Endothelial cell of umbilical vein (primary cell): ENCODE results near the gene HP1BP3. TPM values are rescaled to one million over a fixed set of nuclear protein-coding genes. Genes with fewer than 3 reads are reported as not detected.

Source experiments
- BruUV-seq: library from RNA; stranded (reverse); fragments of 400-500 nt; replicated peaks from 2 replicates; lab custom pipeline; 2021; lab: Mats Ljungman, UMichigan
- CTCF ChIA-PET: fragments of 300-600, 350-600 bp; sonication (Branson Sonifier 250); formaldehyde crosslinking; loops from one replicate; lab custom pipeline; 2021; ENCODE audit warnings: antibody characterized with exemption, inconsistent platforms; lab: Charles Lee
- POLR2A ChIA-PET: fragments of 300-600, 350-600 bp; sonication (Branson Sonifier 250); formaldehyde crosslinking; loops from one replicate; lab custom pipeline; 2021; ENCODE audit warnings: antibody characterized with exemption, inconsistent platforms; lab: Charles Lee
- DNase-seq: peaks from one replicate; pipeline ENCODE4 v3.0.0-alpha.2; 2011; ENCODE audit warnings: low read depth, low spot score
- FAIRE-seq: peaks from 2 replicates; lab custom pipeline; 2011; peaks lifted over from hg19 to GRCh38; lab: Jason Lieb, UNC
- H2AFZ ChIP-seq: 2 replicates; pipeline ENCODE4 v1.6.0; 2012; ENCODE audit warnings: low read depth, low read length, control low read depth, inconsistent platforms
- H3K27ac ChIP-seq: 2 replicates; pipeline ENCODE4 v1.5.1; 2011; ENCODE audit warnings: low read depth, mild to moderate bottlenecking, control low read depth, low read length, moderate library complexity; ENCODE audit not compliant: insufficient read depth
- H3K27me3 ChIP-seq, 2 experiments: 2 replicates each; pipeline versions ENCODE4 v1.6.0 to v1.6.1; 2011; ENCODE audit warnings: low read length in 2 of 2, mixed read lengths in 1 of 2; ENCODE audit not compliant: control insufficient read depth in 2 of 2, insufficient read depth in 2 of 2
- H3K36me3 ChIP-seq, 2 experiments: 2 replicates in 1 of 2; 3 replicates in 1 of 2; pipeline ENCODE4 v1.5.1; 2011; ENCODE audit warnings: low read length in 2 of 2, mild to moderate bottlenecking in 1 of 2, moderate library complexity in 1 of 2; ENCODE audit not compliant: control insufficient read depth in 2 of 2, insufficient read depth in 2 of 2; ENCODE audit errors: extremely low read depth in 1 of 2
- H3K4me1 ChIP-seq: 3 replicates; pipeline ENCODE4 v1.5.1; 2011; ENCODE audit warnings: mild to moderate bottlenecking, low read length; ENCODE audit not compliant: control insufficient read depth, insufficient read depth; ENCODE audit errors: extremely low read depth
- H3K4me2 ChIP-seq: 2 replicates; pipeline ENCODE4 v1.6.1; 2011; ENCODE audit warnings: low read length, control low read depth, mixed read lengths; ENCODE audit not compliant: insufficient read depth
- H3K4me3 ChIP-seq, 3 experiments: fragments of 200-600 bp in 1 of 3; sonication (generic), shearing (Covaris generic) in 1 of 3; replicated peaks in 1 of 3; 2 replicates each; pipeline ENCODE4 v1.5.1; 2011 to 2016; ENCODE audit warnings: control low read depth in 3 of 3, low read length in 3 of 3, mild to moderate bottlenecking in 2 of 3, inconsistent platforms in 1 of 3, low read depth in 1 of 3, moderate library complexity in 1 of 3; ENCODE audit not compliant: insufficient read depth in 1 of 3
- H3K79me2 ChIP-seq: 2 replicates; pipeline ENCODE4 v1.6.0; 2012; ENCODE audit warnings: low read length, inconsistent platforms; ENCODE audit not compliant: control insufficient read depth, insufficient read depth
- H3K9ac ChIP-seq: replicated peaks from 2 replicates; pipeline ENCODE3; 2011; ENCODE audit warnings: low read length, control low read depth; ENCODE audit not compliant: insufficient read depth; ENCODE audit errors: extremely low read depth
- H3K9me1 ChIP-seq: replicated peaks from 3 replicates; pipeline ENCODE4 v1.6.0; 2011; ENCODE audit warnings: mild to moderate bottlenecking, low read length; ENCODE audit not compliant: control insufficient read depth, insufficient read depth; ENCODE audit errors: extremely low read depth
- H3K9me3 ChIP-seq: replicated peaks from 2 replicates; pipeline ENCODE4 v1.5.1; 2012; ENCODE audit warnings: low read length, inconsistent platforms; ENCODE audit not compliant: control insufficient read depth, insufficient read depth
- H4K20me1 ChIP-seq: replicated peaks from 2 replicates; pipeline ENCODE3; 2011; ENCODE audit warnings: mild to moderate bottlenecking, low read length; ENCODE audit not compliant: control insufficient read depth, insufficient read depth; ENCODE audit errors: extremely low read depth
- CTCF ChIP-seq, 2 donors: IDR thresholded peaks; 1 replicate in 1 of 2; 2 replicates in 1 of 2; pipeline ENCODE4 v1.5.1; 2011; ENCODE audit warnings: low read length in 2 of 2, mild to moderate bottlenecking in 2 of 2, moderate library complexity in 2 of 2, control low read depth in 1 of 2, inconsistent platforms in 1 of 2, low read depth in 1 of 2; ENCODE audit not compliant: insufficient read depth in 1 of 2; ENCODE audit errors: extremely low read depth in 1 of 2
- EZH2 ChIP-seq: IDR thresholded peaks from 2 replicates; pipeline ENCODE4 v1.6.1; 2012; ENCODE audit warnings: borderline replicate concordance, low read depth, mild to moderate bottlenecking, moderate library complexity, low read length, inconsistent platforms; ENCODE audit not compliant: severe bottlenecking
- MYC ChIP-seq: IDR thresholded peaks from one replicate; pipeline ENCODE4 v1.6.1; 2011; ENCODE audit warnings: mild to moderate bottlenecking, low read depth, low read length
- POLR2A ChIP-seq: IDR thresholded peaks from 2 replicates; pipeline ENCODE4 v1.6.1; 2012; ENCODE audit warnings: low read depth, mild to moderate bottlenecking, control low read depth, low read length
- dilution Hi-C: fragments of 300-500 bp; cut with MboI; formaldehyde crosslinking; loops from one replicate; pipeline ENCODE4 v1.15.0; 2019; ENCODE audit warnings: low sequenced_read_pairs; ENCODE audit not compliant: extremely low pct_ligation_motif_present
- intact Hi-C: fragments of 100-400 bp; cut with micrococcal nuclease; formaldehyde crosslinking; loops from one replicate; pipeline ENCODE4 v1.10.0; 2022
- polyA plus RNA-seq, 4 experiments: library from polyadenylated mRNA; depleted of rRNA in 3 of 4; stranded (reverse) in 3 of 4; unstranded in 1 of 4; fragments of >200 nt; gene quantifications; 2 replicates each; pipeline versions ENCODE4 v1.2.1 to v1.2.3, GENCODE V29; 2011 to 2012; ENCODE audit warnings: missing spikeins in 1 of 4
- total RNA-seq: library from RNA; stranded (reverse); gene quantifications from 2 replicates; pipeline ENCODE4 v1.2.3, GENCODE V29; 2021

The HP1BP3 gene
- total and polyA plus RNA-seq, 2 donors (not counting 3 experiments of a cell fraction or from before 2014, with no cell fraction given): 87.2 to 231 TPM

- intact Hi-C loops (loop anchor here (5.0 to 10.0 kb wide), 2 partner anchors 90 to 377 kb away; partner anchors contain the start of gene HP1BP3), dilution Hi-C loops (no loop called here)
- no peak overlapping the region for H3K9ac ChIP-seq
- CTCF ChIA-PET: interaction anchor here (1.0 to 5.1 kb wide), 20 partner anchors 9 to 673 kb away, joined by 3 to 150 read pairs (median 6); partner anchors contain the start of genes HP1BP3, KIF17 and SH2D5
- no peak overlapping the region for H3K4me3 ChIP-seq
- H3K4me1 ChIP-seq: peaks cover 4% of the 10 kb centered on the region
- H2AFZ ChIP-seq: no peak overlapping the region
- DNase-seq (no peak), FAIRE-seq (no peak)
- no peaks in the 10 kb centered on the region for H3K9me1 ChIP-seq
- TF ChIP-seq POLR2A (no peak), MYC (no peak), EZH2 (no peak), CTCF (IDR thresholded peaks at IDR 0.05; ENCODE audit: extremely low read depth in 1 of 2, insufficient read depth in 1 of 2, low read depth in 1 of 2, low read length in 2 of 2) (no peak)
- no peaks in the 10 kb centered on the region for H3K9me3 ChIP-seq
- no peak overlapping the region for H3K4me2 ChIP-seq
- no peaks in the 10 kb centered on the region for H3K79me2 ChIP-seq
- no peak overlapping the region for H3K27ac ChIP-seq
- POLR2A ChIA-PET: no interaction called here
- H3K27me3 ChIP-seq: no peaks in the 10 kb centered on the region
- no peaks in the 10 kb centered on the region for H4K20me1 ChIP-seq
- BruUV-seq: no TSS peak
- H3K36me3 ChIP-seq: no peaks in the 10 kb centered on the region
These were observed 89.5 kb downstream of the HP1BP3 start for GRCh38 chr1:20697563-20697962.
